UCSD-AML1 (cell line): ENCODE data around the gene STT3B.
"Not testable (repeated sequence)": the region's sequence is repeated elsewhere in the genome, so short reads cannot be mapped to it uniquely, and the experiment has no call there.

Source experiments
- DNase-seq: peaks from one replicate; lab custom pipeline; 2025; ENCODE audit not compliant: unreplicated experiment; lab: John Stamatoyannopoulos, UW

The STT3B gene

GRCh38 chr3:31532587-31533168 is at the start of gene STT3B:
TSS of gene STT3B (plus strand) at chr3:31532925. CDS start at chr3:31532999, 74 bp downstream.
- DNase-seq: peak; percentile 94

GRCh38 chr3:31483776-31484175 is 48.9 kb upstream of the STT3B start:
- DNase-seq: no peak

- DNase-seq: no peak
Observed at GRCh38 chr3:31485196-31485595, 47.5 kb upstream of the STT3B start.

GRCh38 chr3:31486865-31487533 is 45.7 kb upstream of the STT3B start:
- no peak for DNase-seq

- no peak for DNase-seq
Observed at GRCh38 chr3:31488475-31489017, 44.2 kb upstream of the STT3B start.

- no peak for DNase-seq
Observed at GRCh38 chr3:31490502-31490901, 42.2 kb upstream of the STT3B start.

GRCh38 chr3:31491660-31492059 is 41.1 kb upstream of the STT3B start:
- no peak for DNase-seq

- no peak for DNase-seq
Observed at GRCh38 chr3:31493149-31493548, 39.6 kb upstream of the STT3B start.

GRCh38 chr3:31495971-31496665 is 36.6 kb upstream of the STT3B start:
- DNase-seq: no peak

GRCh38 chr3:31498791-31499190 is 33.9 kb upstream of the STT3B start:
- DNase-seq: no peak

GRCh38 chr3:31499281-31499680 is 33.4 kb upstream of the STT3B start:
- DNase-seq: no peak

GRCh38 chr3:31502803-31503221 is 29.9 kb upstream of the STT3B start:
- DNase-seq: no peak

GRCh38 chr3:31503456-31503855 is 29.3 kb upstream of the STT3B start:
- DNase-seq: no peak

GRCh38 chr3:31504230-31504629 is 28.5 kb upstream of the STT3B start:
- DNase-seq: no peak

- no peak for DNase-seq
Observed at GRCh38 chr3:31505371-31506048, 27.2 kb upstream of the STT3B start.

- not testable (repeated sequence) for DNase-seq
Observed at GRCh38 chr3:31506515-31506914, 26.2 kb upstream of the STT3B start.

GRCh38 chr3:31508452-31509146 is 24.1 kb upstream of the STT3B start:
- DNase-seq: no peak

- no peak for DNase-seq
Observed at GRCh38 chr3:31509147-31509728, 23.5 kb upstream of the STT3B start.

- no peak for DNase-seq
Observed at GRCh38 chr3:31514570-31514969, 18.2 kb upstream of the STT3B start.

- DNase-seq: no peak
Observed at GRCh38 chr3:31515486-31516284, 17.0 kb upstream of the STT3B start.
